ENCODE data around the gene PTPRM.

Gene PTPRM

DNA sequence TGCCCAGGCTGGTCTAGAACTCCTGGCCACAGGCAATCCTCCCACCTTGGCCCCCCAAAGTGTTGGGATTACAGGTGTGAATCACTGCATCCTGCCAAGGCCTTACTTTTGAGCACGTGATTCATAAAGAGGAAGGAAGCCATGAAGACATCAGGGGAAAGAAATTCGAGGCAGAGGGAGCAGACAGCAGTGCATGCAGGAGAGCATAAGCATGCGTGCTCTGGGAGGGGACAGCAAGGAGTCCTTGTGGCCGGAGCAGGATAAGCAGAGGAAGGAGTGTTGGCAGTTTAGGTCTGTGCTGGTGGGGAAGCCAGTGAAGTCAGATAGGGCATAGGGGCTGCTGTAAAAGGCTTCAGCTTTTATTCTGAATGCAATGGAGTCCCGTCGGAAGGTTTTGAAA is 641.6 kb downstream of the PTPRM start:
- DNase-seq: no peak

GRCh38 chr18:8212896-8213780 is 646.0 kb downstream of the PTPRM start:
- DNase-seq: no peak

- no peak for DNase-seq
Measured at GRCh38 chr18:8215741-8216140, 648.6 kb downstream of the PTPRM start.

- no peak for DNase-seq
Measured at GRCh38 chr18:8217051-8217564, 650.0 kb downstream of the PTPRM start.

DNA sequence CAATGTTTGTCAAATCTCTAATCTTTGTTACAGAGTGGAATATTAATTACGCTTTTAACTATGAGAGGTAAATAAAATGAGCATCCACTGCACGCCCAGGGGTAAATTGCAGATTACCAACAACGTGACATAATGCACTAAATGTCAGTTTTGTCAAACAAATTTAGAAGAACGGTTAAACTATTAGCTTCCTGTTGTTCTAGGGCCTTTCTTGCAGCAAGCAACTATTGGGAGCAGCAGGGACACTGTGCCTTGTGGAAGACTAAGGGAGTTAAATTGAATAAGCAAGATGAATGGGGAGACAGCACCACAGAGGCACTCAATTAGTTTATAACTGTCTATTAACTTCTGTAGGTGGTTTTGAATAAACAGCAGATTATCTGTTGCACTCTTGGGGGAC is 651.1 kb downstream of the PTPRM start:
- no peak for DNase-seq

GRCh38 chr18:8221452-8221851 is 654.3 kb downstream of the PTPRM start:
- no peak for DNase-seq

DNA sequence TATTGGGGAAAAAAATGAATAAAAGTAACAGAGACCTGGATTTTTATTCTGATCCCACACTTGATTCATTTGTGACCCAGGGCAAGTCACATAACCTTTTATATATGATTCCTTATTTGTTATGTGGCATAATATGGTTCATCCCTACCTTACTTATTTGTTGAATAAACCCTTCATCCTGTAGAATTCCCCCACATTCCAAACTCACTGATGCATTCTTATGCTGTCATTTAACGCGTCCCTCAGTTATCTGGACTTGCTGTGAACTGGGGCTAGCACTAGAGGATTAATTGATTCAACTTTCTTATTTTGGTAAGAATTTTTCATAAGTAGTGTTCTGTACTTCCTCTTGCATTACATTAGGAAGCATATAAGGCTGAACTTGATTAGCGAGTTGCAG is 657.5 kb downstream of the PTPRM start:
- no peak for DNase-seq

GRCh38 chr18:8229040-8229439 is 661.9 kb downstream of the PTPRM start:
- DNase-seq: no peak

GRCh38 chr18:8229787-8230186 is 662.7 kb downstream of the PTPRM start:
- DNase-seq: no peak

GRCh38 chr18:8231316-8231715 is 664.2 kb downstream of the PTPRM start:
- no peak for DNase-seq

GRCh38 chr18:8232791-8233190 is 665.7 kb downstream of the PTPRM start:
- no peak for DNase-seq

DNA sequence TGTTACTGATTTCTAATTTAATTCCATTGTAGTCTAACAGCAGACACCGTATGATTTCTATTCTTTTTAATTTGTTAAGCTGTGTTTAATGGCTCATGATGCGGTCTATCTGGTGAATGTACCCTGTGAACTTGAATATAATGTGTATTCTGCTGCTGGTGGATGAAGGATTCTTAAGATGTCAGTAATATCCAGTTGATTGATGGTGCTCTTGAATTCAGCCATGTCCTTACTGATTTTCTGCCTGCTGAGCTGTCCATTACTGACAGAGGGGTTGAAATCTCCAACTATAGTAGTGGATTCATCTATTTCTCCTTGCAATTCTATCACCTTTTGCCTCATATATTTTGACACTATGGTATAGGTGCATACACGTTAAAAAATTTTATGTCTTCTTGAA is 668.8 kb downstream of the PTPRM start:
- no peak for DNase-seq

DNA sequence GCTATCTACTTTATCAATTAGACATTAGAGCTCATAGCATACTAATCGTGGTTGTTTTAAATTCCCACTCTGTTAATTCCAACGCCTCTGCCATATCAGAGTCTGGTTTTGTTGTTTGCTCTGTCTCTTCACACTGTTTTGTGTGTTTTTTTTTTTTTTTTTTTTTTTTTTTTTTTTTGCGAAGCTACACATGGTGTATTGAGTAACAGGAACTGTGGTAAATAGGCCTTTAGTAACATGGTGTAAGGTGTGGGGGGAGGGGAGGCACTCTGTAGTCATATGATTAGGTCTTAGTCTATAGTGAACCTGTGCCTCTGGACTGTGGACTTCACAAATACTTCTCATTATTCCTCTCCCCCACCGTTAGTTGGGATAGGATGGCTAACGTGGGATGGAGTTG is 671.4 kb downstream of the PTPRM start:
- DNase-seq: no peak

DNA sequence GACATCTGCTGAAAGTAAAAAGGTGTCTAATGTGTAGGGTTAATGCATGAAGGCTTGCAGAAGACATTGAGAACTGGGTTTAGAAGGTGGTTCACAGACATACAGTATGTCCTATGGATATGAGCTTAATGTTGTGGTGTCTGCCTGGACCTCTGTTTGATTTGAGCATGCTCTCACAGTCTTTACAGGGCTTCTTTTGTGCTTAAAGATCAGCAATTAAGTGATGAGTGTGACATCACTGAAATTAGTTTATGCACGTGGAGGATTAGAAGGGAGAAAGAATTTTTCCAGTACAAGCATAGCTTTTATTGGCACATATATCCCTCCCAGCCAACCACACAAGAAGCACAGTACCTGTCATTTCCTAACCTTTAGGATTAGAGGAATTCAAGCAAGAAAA is 674.6 kb downstream of the PTPRM start:
- DNase-seq: no peak

GRCh38 chr18:8242151-8242696 is 675.1 kb downstream of the PTPRM start:
- no peak for DNase-seq

- no peak for DNase-seq
Measured at GRCh38 chr18:8247700-8248099, 680.6 kb downstream of the PTPRM start.

DNA sequence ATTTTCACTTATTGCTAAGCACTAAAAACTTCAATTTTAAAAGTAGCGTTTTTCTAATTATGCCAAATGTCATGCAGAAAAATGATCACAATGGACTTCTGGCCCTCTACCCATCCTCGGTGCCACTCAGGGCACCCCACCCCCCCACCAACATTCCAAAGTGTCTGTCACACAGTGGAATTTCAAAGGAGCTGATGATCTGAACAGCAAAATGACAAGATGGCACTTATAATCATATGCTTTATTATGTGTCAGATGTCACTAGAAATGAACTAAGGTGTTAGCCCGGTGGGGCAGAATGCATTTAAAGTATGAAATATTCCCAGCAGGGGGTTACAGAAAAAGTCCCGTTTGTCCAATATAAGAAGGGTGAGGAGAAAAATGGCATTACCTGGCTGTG is 681.5 kb downstream of the PTPRM start:
- DNase-seq: no peak

GRCh38 chr18:8249811-8250210 is 682.7 kb downstream of the PTPRM start:
- DNase-seq: no peak

GRCh38 chr18:8252371-8252770 is 685.3 kb downstream of the PTPRM start:
- no peak for DNase-seq

GRCh38 chr18:8253944-8254343 is 686.8 kb downstream of the PTPRM start:
- no peak for DNase-seq

GRCh38 chr18:8254654-8255053 is 687.5 kb downstream of the PTPRM start:
- no peak for DNase-seq

- no peak for DNase-seq
Measured at GRCh38 chr18:8257851-8258434, 690.8 kb downstream of the PTPRM start.

GRCh38 chr18:8260319-8260718 is 693.2 kb downstream of the PTPRM start:
- DNase-seq: no peak

GRCh38 chr18:8260827-8261226 is 693.7 kb downstream of the PTPRM start:
- DNase-seq: no peak

Measured in activated effector memory CD4-positive, alpha-beta T cell treated with Interleukin-2 at 50 U/mL for 16 hours (primary cell).